ENCODE data around the gene PDIA2. TPM values are rescaled to one million over a fixed set of nuclear protein-coding genes. Genes with fewer than 3 reads are reported as not detected.

PDIA2 gene
- total RNA-seq, 1 donor from 2014 or later, result 0.96 TPM

DNA sequence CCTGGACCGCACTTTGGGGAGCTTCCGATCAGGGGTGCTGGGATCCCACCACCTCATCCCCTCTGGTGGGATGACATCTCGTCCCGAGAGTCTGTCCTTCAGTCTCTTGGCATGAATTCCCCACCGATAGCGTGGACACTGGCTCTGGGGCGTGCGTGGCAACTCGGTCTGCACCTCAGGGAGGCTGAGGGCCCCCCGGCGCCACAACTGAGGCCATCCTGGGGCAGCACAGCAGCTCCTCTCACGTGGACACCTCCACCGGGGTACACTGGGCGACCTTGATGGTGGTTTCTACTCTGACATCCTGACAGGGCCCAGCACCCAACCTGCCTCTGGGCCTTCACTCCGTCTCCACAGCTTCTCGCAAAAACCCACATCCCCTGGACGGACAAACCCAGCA is 8.6 kb downstream of the PDIA2 start:
- intact Hi-C loops (cut with DNase I), result no loop called here
- H3K4me1 ChIP-seq, result no peaks in the 10 kb centered on the region
- no peak for ATAC-seq
- no peaks in the 10 kb centered on the region for H3K27me3 ChIP-seq
- DNase-seq, result no peak
- no peak overlapping the region for H3K27ac ChIP-seq
- no peaks in the 10 kb centered on the region for H3K9me3 ChIP-seq
- TF ChIP-seq, protein P1, sequence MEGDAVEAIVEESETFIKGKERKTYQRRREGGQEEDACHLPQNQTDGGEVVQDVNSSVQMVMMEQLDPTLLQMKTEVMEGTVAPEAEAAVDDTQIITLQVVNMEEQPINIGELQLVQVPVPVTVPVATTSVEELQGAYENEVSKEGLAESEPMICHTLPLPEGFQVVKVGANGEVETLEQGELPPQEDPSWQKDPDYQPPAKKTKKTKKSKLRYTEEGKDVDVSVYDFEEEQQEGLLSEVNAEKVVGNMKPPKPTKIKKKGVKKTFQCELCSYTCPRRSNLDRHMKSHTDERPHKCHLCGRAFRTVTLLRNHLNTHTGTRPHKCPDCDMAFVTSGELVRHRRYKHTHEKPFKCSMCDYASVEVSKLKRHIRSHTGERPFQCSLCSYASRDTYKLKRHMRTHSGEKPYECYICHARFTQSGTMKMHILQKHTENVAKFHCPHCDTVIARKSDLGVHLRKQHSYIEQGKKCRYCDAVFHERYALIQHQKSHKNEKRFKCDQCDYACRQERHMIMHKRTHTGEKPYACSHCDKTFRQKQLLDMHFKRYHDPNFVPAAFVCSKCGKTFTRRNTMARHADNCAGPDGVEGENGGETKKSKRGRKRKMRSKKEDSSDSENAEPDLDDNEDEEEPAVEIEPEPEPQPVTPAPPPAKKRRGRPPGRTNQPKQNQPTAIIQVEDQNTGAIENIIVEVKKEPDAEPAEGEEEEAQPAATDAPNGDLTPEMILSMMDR (IDR thresholded peaks at IDR 0.05), result no peak
- H3K36me3 ChIP-seq, result peaks cover 64% of the 10 kb centered on the region
- no peak overlapping the region for H3K4me3 ChIP-seq

DNA sequence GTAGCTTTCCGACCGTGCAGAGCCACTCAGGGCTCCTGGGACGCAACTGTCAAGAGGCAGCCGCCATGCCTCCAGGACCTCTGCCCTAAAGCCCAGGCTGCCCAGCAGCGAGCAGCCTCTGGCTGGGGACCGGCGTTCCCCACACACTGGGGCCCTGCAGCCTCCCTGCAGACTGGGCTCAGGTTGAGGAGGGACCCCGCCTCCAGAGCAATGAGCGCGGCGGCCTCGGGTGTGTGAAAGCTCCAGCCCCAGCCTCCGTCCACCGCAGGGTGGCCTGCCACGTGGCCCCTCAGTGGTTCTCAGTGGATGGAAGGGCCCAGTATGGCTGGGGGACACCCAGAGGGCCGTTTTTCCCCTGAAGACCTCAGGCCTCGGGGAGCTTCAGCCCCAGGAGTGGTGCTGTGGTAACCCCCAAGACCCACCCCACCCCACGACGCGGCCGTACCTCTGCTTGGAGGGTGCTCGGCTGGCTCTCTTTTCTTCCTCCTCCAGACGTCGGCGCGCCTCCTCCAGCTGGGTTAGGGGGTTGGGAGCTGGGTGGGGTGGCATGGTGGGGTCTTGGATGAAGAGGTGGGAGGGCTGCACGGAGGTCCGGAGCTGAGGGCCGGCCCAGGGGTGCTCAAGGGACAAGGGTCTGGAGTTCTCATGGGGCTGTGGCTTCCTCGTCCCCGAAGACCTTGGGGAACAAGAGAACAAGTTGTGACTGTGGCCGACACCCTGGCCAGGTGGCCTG is 10.2 kb downstream of the PDIA2 start:
- intact Hi-C loops (cut with DNase I), result no loop called here
- no peak for DNase-seq
- Histone ChIP-seq H3K27me3 (no peaks in the 10 kb centered on the region), H3K27ac (no peak overlapping the region), H3K4me1 (no peaks in the 10 kb centered on the region), H3K4me3 (no peak overlapping the region), H3K9me3 (no peaks in the 10 kb centered on the region), H3K36me3 (peaks cover 67% of the 10 kb centered on the region)
- TF ChIP-seq, protein P1 (IDR thresholded peaks at IDR 0.05), result no peak
- ATAC-seq, result no peak

DNA sequence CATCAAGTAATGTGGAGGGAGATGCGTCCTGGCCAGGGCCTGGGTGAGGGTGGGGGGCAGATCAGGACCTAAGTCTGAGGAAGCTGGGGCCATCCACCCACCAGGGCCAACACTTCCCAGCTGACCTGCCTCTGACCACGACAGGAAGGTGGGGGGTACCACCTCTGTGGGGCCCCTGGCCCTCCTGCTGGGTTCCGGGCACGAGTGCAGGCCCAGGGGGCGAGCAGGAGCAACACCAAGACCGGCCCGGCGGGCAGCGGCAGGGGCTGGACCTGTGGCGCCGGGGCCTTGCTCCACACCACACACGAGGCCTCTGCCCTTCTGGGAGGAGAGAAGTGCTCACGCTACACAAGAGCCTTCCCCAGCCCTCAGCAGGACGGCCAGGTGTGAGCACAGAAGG is 13.3 kb downstream of the PDIA2 start:
- no peaks in the 10 kb centered on the region for H3K27me3 ChIP-seq
- H3K36me3 ChIP-seq, result peaks cover 41% of the 10 kb centered on the region
- TF ChIP-seq, protein P1 (IDR thresholded peaks at IDR 0.05), result no peak
- intact Hi-C loops (cut with DNase I), result no loop called here
- DNase-seq (no peak), ATAC-seq (peak; percentile 6)
- no peaks in the 10 kb centered on the region for H3K4me1 ChIP-seq
- no peak overlapping the region for H3K4me3 ChIP-seq
- H3K9me3 ChIP-seq, result no peaks in the 10 kb centered on the region
- no peak overlapping the region for H3K27ac ChIP-seq

DNA sequence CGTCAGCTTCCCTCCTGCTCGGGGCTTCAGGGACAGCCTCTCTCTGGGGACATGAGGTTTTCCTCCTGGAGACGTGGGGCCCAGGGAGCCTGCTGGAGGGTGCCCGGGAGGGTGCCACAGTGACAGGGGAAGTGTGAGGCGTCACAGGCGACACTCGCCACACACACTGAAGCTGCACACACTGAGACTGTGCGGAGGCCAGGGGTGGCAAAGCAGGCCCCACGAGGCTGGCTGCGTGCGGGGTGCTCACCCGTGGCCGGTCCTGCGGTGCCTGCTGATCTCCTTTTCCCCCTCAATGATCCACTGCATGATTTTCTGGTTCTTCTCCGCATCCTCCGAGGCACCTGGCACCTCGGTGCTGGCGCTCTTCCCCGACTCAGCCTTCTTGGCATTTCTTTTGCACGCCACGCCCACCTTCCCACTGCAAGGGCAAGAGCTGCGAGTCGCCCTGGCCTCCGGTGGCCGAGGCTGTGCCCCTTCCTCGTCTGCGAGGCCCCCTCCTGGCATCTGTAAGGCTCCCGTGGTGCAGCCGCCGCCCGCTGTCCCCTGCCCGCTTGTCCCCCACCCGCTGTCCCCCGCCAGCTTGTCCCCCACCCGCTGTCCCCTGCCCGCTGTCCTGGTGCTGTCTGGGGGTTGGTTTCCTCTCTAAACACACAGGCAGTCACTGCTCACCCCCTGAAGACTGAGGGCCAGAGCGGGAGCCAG is 14.0 kb downstream of the PDIA2 start:
- Histone ChIP-seq H3K4me1 (no peaks in the 10 kb centered on the region), H3K27me3 (no peaks in the 10 kb centered on the region), H3K4me3 (no peak overlapping the region), H3K9me3 (no peaks in the 10 kb centered on the region), H3K27ac (no peak overlapping the region), H3K36me3 (peaks cover 41% of the 10 kb centered on the region)
- DNase-seq (no peak), ATAC-seq (peak; percentile 25)
- intact Hi-C loops (cut with DNase I), result no loop called here
- TF ChIP-seq, protein P1 (IDR thresholded peaks at IDR 0.05), result no peak

DNA sequence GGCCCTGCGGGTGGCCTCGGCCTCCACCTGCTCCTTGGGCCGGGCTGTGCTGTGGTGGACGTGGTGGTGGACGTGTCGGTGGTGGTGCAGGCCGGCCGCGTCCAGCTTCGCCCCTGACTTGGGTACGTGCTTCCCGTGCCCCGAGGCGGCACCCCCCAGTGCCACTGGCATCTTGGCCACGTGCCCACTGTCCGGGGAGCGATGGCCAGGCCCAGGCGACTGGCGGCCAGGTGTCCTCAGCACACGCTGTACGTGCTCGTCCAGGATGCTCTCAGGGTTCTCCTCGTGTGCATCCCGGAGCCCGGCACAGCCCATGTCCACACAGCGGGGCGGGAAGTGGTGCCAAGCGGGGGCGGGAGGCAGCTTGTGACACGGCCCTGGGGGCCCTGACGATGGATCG is 14.9 kb downstream of the PDIA2 start:
- peak; percentile 4 for ATAC-seq
- no peak for DNase-seq
- H3K27me3 ChIP-seq, result no peaks in the 10 kb centered on the region
- TF ChIP-seq, protein P1 (IDR thresholded peaks at IDR 0.05), result no peak
- intact Hi-C loops (cut with DNase I), result no loop called here
- H3K36me3 ChIP-seq, result peaks cover 37% of the 10 kb centered on the region
- no peak overlapping the region for H3K4me3 ChIP-seq
- H3K27ac ChIP-seq, result no peak overlapping the region
- no peaks in the 10 kb centered on the region for H3K9me3 ChIP-seq
- no peaks in the 10 kb centered on the region for H3K4me1 ChIP-seq
